K562 (cell line): ENCODE results near the gene POU2AF2. TPM values are rescaled to one million over a fixed set of nuclear protein-coding genes. Genes with fewer than 3 reads are reported as not detected.
"Not testable (repeated sequence)": the region's sequence is repeated elsewhere in the genome, so short reads cannot be mapped to it uniquely, and the experiment has no call there.

ENCODE experiments used
- ATAC-seq: fragments of 200-7000 bp; cut with Tn5 transposase; 3 replicates; pipeline ENCODE4 v1.9.1; 2020; ENCODE audit warnings: moderate library complexity
- BruUV-seq: library from RNA; stranded (reverse); fragments of 400-500 nt; replicated peaks from 2 replicates; lab custom pipeline; 2021; lab: Mats Ljungman, UMichigan
- CTCF ChIA-PET: fragments of 300-600 bp; formaldehyde crosslinking; extraction: SDS; loops from one replicate; lab custom pipeline; 2021; ENCODE audit warnings: low intra/inter-chr PET ratio; lab: Yijun Ruan, JAX
- POLR2A ChIA-PET: fragments of 300-600, 350-650 bp; sonication (Branson Sonifier 250); formaldehyde crosslinking; extraction: SDS; loops from one replicate; lab custom pipeline; 2021; ENCODE audit warnings: antibody characterized with exemption, inconsistent platforms; lab: Yijun Ruan, JAX
- DNase-seq, 4 experiments: peaks; one replicate each; pipeline versions ENCODE4 v3.0.0 to v3.0.0-alpha.2; 2011 to 2018; ENCODE audit warnings: low spot score in 3 of 4, mixed read lengths in 3 of 4; ENCODE audit errors: extremely low read depth in 1 of 4
- FAIRE-seq: peaks from 2 replicates; lab custom pipeline; 2011; peaks lifted over from hg19 to GRCh38; lab: Jason Lieb, UNC
- H2AFZ ChIP-seq: 2 replicates; pipeline ENCODE4 v1.6.0; 2011; ENCODE audit warnings: low read depth, low read length, control low read depth, inconsistent platforms
- H3K27ac ChIP-seq: fragments of 200-600 bp; 3 replicates; pipeline ENCODE4 v1.8.0; 2011; ENCODE audit warnings: low read depth, mild to moderate bottlenecking, control low read depth, inconsistent platforms, low read length, moderate library complexity, mixed read lengths; ENCODE audit errors: extremely low read depth
- H3K27me3 ChIP-seq, 2 experiments: fragments of 300-600 bp in 1 of 2; 2 replicates in 1 of 2; 3 replicates in 1 of 2; pipeline versions ENCODE4 v1.6.0 to v1.8.0; 2011; ENCODE audit warnings: inconsistent platforms in 2 of 2, low read length in 2 of 2, mild to moderate bottlenecking in 1 of 2, mixed read lengths in 1 of 2, moderate library complexity in 1 of 2; ENCODE audit not compliant: control insufficient read depth in 2 of 2, insufficient read depth in 2 of 2
- H3K36me3 ChIP-seq: fragments of 300-600 bp; 3 replicates; pipeline ENCODE4 v1.8.0; 2011; ENCODE audit warnings: mild to moderate bottlenecking, low read length, inconsistent platforms; ENCODE audit not compliant: control insufficient read depth, insufficient read depth
- H3K4me1 ChIP-seq, 2 experiments: fragments of 200-600 bp in 1 of 2; replicated peaks in 1 of 2; 2 replicates in 1 of 2; 3 replicates in 1 of 2; pipeline versions ENCODE4 v1.5.1 to v1.8.0; 2011; ENCODE audit warnings: inconsistent platforms in 2 of 2, low read length in 2 of 2, mild to moderate bottlenecking in 1 of 2, mixed read lengths in 1 of 2, moderate library complexity in 1 of 2; ENCODE audit not compliant: control insufficient read depth in 2 of 2, insufficient read depth in 2 of 2
- H3K4me2 ChIP-seq: 2 replicates; pipeline ENCODE4 v1.6.1; 2011; ENCODE audit warnings: low read length, control low read depth, inconsistent platforms, mixed read lengths; ENCODE audit not compliant: insufficient read depth
- H3K4me3 ChIP-seq: fragments of 200-600 bp; sonication (generic), shearing (Covaris generic); 2 replicates; pipeline ENCODE4 v1.5.1; 2016; ENCODE audit warnings: control low read depth, inconsistent platforms
- H3K79me2 ChIP-seq: fragments of 200-600 bp; 3 replicates; pipeline ENCODE4 v1.8.0; 2011; ENCODE audit warnings: low read length, inconsistent platforms; ENCODE audit not compliant: control insufficient read depth, insufficient read depth
- H3K9ac ChIP-seq, 2 experiments: 2 replicates each; pipeline versions ENCODE4 v1.6.0 to v1.6.1; 2011; ENCODE audit warnings: low read depth in 2 of 2, low read length in 2 of 2, control low read depth in 1 of 2, inconsistent platforms in 1 of 2, mild to moderate bottlenecking in 1 of 2, mixed read lengths in 1 of 2; ENCODE audit not compliant: insufficient read depth in 1 of 2
- H3K9me1 ChIP-seq: one replicate; pipeline ENCODE4 v1.6.0; 2011; ENCODE audit warnings: inconsistent platforms, mild to moderate bottlenecking, low read length, moderate library complexity; ENCODE audit not compliant: control insufficient read depth, insufficient read depth
- H3K9me3 ChIP-seq: replicated peaks from 2 replicates; pipeline ENCODE4 v1.5.1; 2011; ENCODE audit warnings: low read depth, low read length, inconsistent platforms; ENCODE audit not compliant: control insufficient read depth, insufficient read depth
- H4K20me1 ChIP-seq: replicated peaks from 2 replicates; pipeline ENCODE4 v1.6.1; 2011; ENCODE audit warnings: low read length, inconsistent platforms, mixed read lengths; ENCODE audit not compliant: control insufficient read depth, insufficient read depth
- WGBS: fragments of 100-300 bp; shearing (Covaris generic); methylation state at CpG from one replicate; pipeline ENCODE4 v1.1.6; 2016; ENCODE audit warnings: low coverage, mixed read lengths; ENCODE audit not compliant: insufficient coverage; ENCODE audit errors: missing lambda C conversion rate; 5-methylcytosine and 5-hydroxymethylcytosine counted together
- in situ Hi-C: fragments of 300-500 bp; cut with MboI; formaldehyde crosslinking; loops from 4 replicates; pipeline ENCODE4 v1.15.0; 2018; ENCODE audit warnings: inconsistent platforms, mixed read lengths
- intact Hi-C: fragments of 100-400 bp; cut with micrococcal nuclease; formaldehyde crosslinking; loops from 2 replicates; pipeline ENCODE4 v1.14.2; 2022
- polyA plus RNA-seq, 8 experiments: library from polyadenylated mRNA; depleted of rRNA in 4 of 8; stranded (reverse) in 5 of 8; unstranded in 3 of 8; fragments of >200 nt; fragmentation: Nextera tagmentation in 2 of 8; fragmentation: Illumina TruSeq in 1 of 8; extraction: Ambion mirVana in 2 of 8; extraction: Trizol in 1 of 8; gene quantifications; 2 replicates each; pipeline versions ENCODE4 v1.2.1 to v1.2.3, GENCODE V29; 2011 to 2014; ENCODE audit warnings: inconsistent platforms in 1 of 8, missing spikeins in 1 of 8
- total RNA-seq, 7 experiments: library from RNA; depleted of rRNA in 6 of 7; stranded (reverse); fragments of >200 nt in 6 of 7; fragmentation: Illumina TruSeq in 2 of 7; extraction: Trizol in 2 of 7; gene quantifications; 2 replicates each; pipeline versions ENCODE4 v1.2.1 to v1.2.3, GENCODE V29; 2011 to 2021; ENCODE audit warnings: low replicate concordance in 1 of 7

Gene POU2AF2
- total and polyA plus RNA-seq, 9 of the 15 experiments (the other 6 are each of a cell fraction or from before 2014, with no cell fraction given) = not detected

DNA sequence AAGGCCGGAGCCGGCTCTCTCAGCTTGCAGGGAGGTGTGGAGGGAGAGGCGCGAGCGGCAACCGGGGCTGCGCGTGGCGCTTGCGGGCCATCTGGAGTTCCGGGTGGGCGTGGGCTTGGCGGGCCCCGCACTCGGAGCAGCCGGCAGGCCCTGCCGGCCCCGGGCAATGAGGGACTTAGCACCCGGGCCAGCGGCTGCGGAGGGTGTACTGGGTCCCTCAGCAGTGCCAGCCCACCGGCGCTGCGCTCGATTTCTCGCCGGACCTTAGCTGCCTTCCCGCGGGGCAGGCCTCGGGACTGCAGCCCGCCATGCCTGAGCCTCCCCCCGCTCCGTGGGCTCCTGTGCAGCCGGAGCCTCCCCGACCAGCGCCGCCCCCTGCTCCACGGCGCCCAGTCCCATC is 23.6 kb upstream of the POU2AF2 start:
- H3K79me2 ChIP-seq, H3K9ac ChIP-seq, FAIRE-seq, H2AFZ ChIP-seq, BruUV-seq, in situ Hi-C loops, H3K4me2 ChIP-seq, H3K4me3 ChIP-seq, H3K9me1 ChIP-seq, ATAC-seq, CTCF ChIA-PET, H3K27ac ChIP-seq, H3K36me3 ChIP-seq, H3K4me1 ChIP-seq, DNase-seq, H4K20me1 ChIP-seq, intact Hi-C loops, H3K27me3 ChIP-seq, H3K9me3 ChIP-seq: not testable (repeated sequence)
- WGBS = 24% methylated on average over 18 of the region's 39 CpGs
- POLR2A ChIA-PET = interaction anchor here (0.7 kb wide), 1 partner anchor 7 kb away, joined by 3 read pairs; no protein-coding TSS in a partner anchor

DNA sequence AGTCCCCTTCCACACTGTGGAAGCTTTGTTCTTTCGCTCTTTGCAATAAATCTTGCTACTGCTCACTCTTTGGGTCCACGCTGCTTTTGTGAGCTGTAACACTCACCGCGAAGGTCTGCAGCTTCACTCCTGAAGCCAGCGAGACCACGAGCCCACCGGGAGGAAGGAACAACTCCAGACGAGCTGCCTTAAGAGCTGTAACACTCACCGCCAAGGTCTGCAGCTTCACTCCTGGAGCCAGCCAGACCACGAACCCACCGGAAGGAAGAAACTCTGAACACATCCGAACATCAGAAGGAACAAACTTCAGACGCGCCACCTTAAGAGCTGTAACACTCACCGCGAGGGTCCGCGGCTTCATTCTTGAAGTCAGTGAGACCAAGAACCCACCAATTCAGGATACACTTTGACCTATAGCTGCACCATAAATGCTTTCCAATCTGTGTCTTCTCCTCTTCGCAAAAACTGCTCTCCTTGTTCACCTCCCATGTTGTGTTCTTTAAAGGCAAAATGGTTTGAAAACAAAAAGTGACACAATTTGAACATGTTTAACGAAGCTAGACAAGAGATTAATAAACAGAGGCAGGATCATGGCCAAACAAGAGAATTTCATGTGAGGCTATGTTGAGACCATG is 22.6 kb upstream of the POU2AF2 start:
- intact Hi-C loops, H3K36me3 ChIP-seq, H3K9ac ChIP-seq, H3K9me1 ChIP-seq, ATAC-seq, DNase-seq, POLR2A ChIA-PET, H3K4me2 ChIP-seq, H3K79me2 ChIP-seq, H3K4me1 ChIP-seq, H3K27me3 ChIP-seq, H4K20me1 ChIP-seq, H3K27ac ChIP-seq, FAIRE-seq, BruUV-seq, CTCF ChIA-PET, in situ Hi-C loops, H2AFZ ChIP-seq, H3K4me3 ChIP-seq, H3K9me3 ChIP-seq: not testable (repeated sequence)
- WGBS = 0% methylated on average over 10 of the region's 20 CpGs
